Transverse colon (tissue), 4 donors: ENCODE data around the gene FAM20C.

ENCODE experiments used
- CTCF ChIP-seq, 5 experiments: fragments of 200-600 bp in 3 of 5; fragments of 450-650 bp in 2 of 5; sonication (generic) in 3 of 5; IDR thresholded peaks; 1 replicate in 2 of 5; 2 replicates in 3 of 5; pipeline ENCODE4 v1.5.1; 2016 to 2017; ENCODE audit warnings: antibody characterized with exemption in 5 of 5, inconsistent platforms in 3 of 5, mild to moderate bottlenecking in 2 of 5, moderate library complexity in 1 of 5
- POLR2AphosphoS5 ChIP-seq, 3 donors: sonication (generic); formaldehyde crosslinking; IDR thresholded peaks; one replicate each; pipeline ENCODE4 v1.6.1; 2016; ENCODE audit warnings: antibody characterized with exemption in 3 of 3

GRCh38 chr7:303425-303824 is 111.1 kb downstream of the FAM20C start:
- TF ChIP-seq CTCF (IDR thresholded peaks at IDR 0.05) (no peak), POLR2AphosphoS5 (IDR thresholded peaks at IDR 0.05) (no peak)
